ENCODE measurements around the gene AKR1B1.

DNA sequence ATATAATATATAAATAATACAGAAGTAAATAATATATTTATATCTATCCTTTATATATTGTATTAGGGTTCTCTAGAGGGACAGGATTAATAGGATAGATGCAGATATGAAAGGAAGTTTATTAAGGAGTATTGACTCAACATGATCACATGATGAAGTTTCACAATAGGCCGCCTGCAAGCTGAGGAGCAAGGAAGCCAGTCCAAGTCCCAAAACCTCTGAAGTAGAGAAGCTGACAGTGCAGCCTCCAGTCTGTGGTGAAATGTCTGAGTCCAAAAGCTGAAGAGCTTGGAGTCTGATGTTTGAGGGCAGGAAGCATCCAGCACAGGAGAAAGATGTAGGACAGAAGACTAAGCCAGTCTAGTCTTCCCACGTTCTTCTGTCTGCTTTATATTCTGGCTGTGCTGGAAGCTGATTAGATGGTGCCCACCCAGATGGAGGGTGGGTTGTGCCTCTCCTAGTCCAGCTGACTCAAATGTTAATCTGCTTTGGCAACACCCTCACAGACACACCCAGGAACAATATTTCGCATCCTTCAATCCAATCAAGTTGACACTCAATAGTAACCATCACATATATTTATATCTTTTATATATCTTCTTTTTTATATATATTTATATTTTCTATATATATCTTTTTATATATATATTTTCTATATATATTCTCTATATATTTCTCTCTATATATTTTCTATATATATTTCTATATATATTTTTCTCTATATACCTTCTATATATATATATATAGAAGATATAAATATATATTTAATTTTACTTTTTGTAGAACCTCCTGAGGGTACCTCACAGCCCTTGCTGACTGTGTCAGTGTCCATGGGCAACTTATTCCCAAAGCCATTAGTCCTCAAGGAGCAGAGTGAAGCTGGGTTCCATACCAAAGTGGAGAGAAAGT, 43.8 kb upstream of the AKR1B1 start:
- TF ChIP-seq, protein P1, sequence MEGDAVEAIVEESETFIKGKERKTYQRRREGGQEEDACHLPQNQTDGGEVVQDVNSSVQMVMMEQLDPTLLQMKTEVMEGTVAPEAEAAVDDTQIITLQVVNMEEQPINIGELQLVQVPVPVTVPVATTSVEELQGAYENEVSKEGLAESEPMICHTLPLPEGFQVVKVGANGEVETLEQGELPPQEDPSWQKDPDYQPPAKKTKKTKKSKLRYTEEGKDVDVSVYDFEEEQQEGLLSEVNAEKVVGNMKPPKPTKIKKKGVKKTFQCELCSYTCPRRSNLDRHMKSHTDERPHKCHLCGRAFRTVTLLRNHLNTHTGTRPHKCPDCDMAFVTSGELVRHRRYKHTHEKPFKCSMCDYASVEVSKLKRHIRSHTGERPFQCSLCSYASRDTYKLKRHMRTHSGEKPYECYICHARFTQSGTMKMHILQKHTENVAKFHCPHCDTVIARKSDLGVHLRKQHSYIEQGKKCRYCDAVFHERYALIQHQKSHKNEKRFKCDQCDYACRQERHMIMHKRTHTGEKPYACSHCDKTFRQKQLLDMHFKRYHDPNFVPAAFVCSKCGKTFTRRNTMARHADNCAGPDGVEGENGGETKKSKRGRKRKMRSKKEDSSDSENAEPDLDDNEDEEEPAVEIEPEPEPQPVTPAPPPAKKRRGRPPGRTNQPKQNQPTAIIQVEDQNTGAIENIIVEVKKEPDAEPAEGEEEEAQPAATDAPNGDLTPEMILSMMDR (tag by site-specific recombination; IDR thresholded peaks at IDR 0.05) = no peak
- no peak for TF ChIP-seq ZBTB8A (tag by site-specific recombination; IDR thresholded peaks at IDR 0.05)
